CD4-positive, alpha-beta T cell (primary cell): ENCODE data around the gene PTPA. TPM values are rescaled to one million over a fixed set of nuclear protein-coding genes. Genes with fewer than 3 reads are reported as not detected.
A peak's percentile ranks its signal among the peaks of the same experiment; 100 is the strongest.

Experiments used
- ATAC-seq: fragments of 200-7000 bp; cut with Tn5 transposase; one replicate; pipeline ENCODE4 v1.10.0; 2022; ENCODE audit warnings: mild to moderate bottlenecking; ENCODE audit not compliant: poor library complexity
- CTCF ChIA-PET: fragments of 350-600 bp; sonication (Branson Sonifier 250); formaldehyde crosslinking; loops from one replicate; lab custom pipeline; 2021; ENCODE audit warnings: antibody characterized with exemption, inconsistent platforms; lab: Charles Lee
- POLR2A ChIA-PET: fragments of 350-600 bp; sonication (Branson Sonifier 250); formaldehyde crosslinking; loops from one replicate; lab custom pipeline; 2021; ENCODE audit warnings: antibody characterized with exemption, inconsistent platforms; lab: Charles Lee
- DNase-seq, 14 experiments: peaks; one replicate each; pipeline ENCODE4 v3.0.0-alpha.2; 2013 to 2020; ENCODE audit warnings: mixed read lengths in 2 of 14
- H3K27ac ChIP-seq, 2 donors: one replicate each; pipeline versions ENCODE4 v1.5.1 to v1.7.0; 2013; ENCODE audit warnings: low read length in 2 of 2, low read depth in 1 of 2, mild to moderate bottlenecking in 1 of 2
- H3K27me3 ChIP-seq, 2 experiments: 1 replicate in 1 of 2; 2 replicates in 1 of 2; pipeline versions ENCODE4 v1.6.1 to v1.7.0; 2013; ENCODE audit warnings: low read length in 2 of 2, control low read depth in 1 of 2, mild to moderate bottlenecking in 1 of 2, moderate library complexity in 1 of 2; ENCODE audit not compliant: insufficient read depth in 2 of 2, control insufficient read depth in 1 of 2
- H3K36me3 ChIP-seq: one replicate; pipeline ENCODE4 v1.6.1; 2013; ENCODE audit warnings: low read length, control low read depth; ENCODE audit not compliant: insufficient read depth
- H3K4me1 ChIP-seq: one replicate; pipeline ENCODE4 v1.6.1; 2013; ENCODE audit warnings: low read length, control low read depth; ENCODE audit not compliant: insufficient read depth
- H3K4me3 ChIP-seq: one replicate; pipeline ENCODE4 v1.5.1; 2013; ENCODE audit warnings: mild to moderate bottlenecking, low read length, moderate library complexity
- H3K9me3 ChIP-seq, 2 experiments: 1 replicate in 1 of 2; 2 replicates in 1 of 2; pipeline versions ENCODE4 v1.6.1 to v1.7.0; 2013; ENCODE audit warnings: low read length in 2 of 2, mild to moderate bottlenecking in 2 of 2, control low read depth in 1 of 2, moderate library complexity in 1 of 2; ENCODE audit not compliant: control insufficient read depth in 1 of 2, insufficient read depth in 1 of 2
- H3K27ac Mint-ChIP-seq: one replicate; pipeline ENCODE4 v1.8.0; 2020; ENCODE audit warnings: mixed read lengths
- H3K27me3 Mint-ChIP-seq: one replicate; pipeline ENCODE4 v1.8.0; 2021; ENCODE audit warnings: mixed read lengths
- H3K36me3 Mint-ChIP-seq: one replicate; pipeline ENCODE4 v1.8.0; 2021; ENCODE audit warnings: low read depth, mixed read lengths
- H3K4me1 Mint-ChIP-seq: one replicate; pipeline ENCODE4 v1.8.0; 2021; ENCODE audit warnings: low read depth, mixed read lengths
- H3K4me3 Mint-ChIP-seq: one replicate; pipeline ENCODE4 v1.8.0; 2020; ENCODE audit warnings: mild to moderate bottlenecking, mixed read lengths
- H3K9me3 Mint-ChIP-seq: one replicate; pipeline ENCODE4 v1.8.0; 2020; ENCODE audit warnings: mixed read lengths
- intact Hi-C, 2 experiments: fragments of 100-400 bp; cut with DNase I in 1 of 2; cut with micrococcal nuclease in 1 of 2; formaldehyde crosslinking; loops; one replicate each; pipeline versions ENCODE4 v1.15.1 to v1.9.0; 2023 to 2025; cut with DNase I, micrococcal nuclease
- total RNA-seq, 174 experiments: library from RNA in 2 of 174; stranded (reverse) in 2 of 174; gene quantifications; one replicate each; pipeline ENCODE4 v1.2.3 and lab custom pipeline; 2021 to 2026
- TF ChIP-seq, protein P1 (sequence below): fragments of 200-600 bp; IDR thresholded peaks from one replicate; pipeline ENCODE4 v1.8.0; 2022; ENCODE audit warnings: antibody characterized with exemption, mild to moderate bottlenecking

PTPA gene
- total RNA-seq, 2 experiments from 2014 or later, result 21.6 to 23.3 TPM

DNA sequence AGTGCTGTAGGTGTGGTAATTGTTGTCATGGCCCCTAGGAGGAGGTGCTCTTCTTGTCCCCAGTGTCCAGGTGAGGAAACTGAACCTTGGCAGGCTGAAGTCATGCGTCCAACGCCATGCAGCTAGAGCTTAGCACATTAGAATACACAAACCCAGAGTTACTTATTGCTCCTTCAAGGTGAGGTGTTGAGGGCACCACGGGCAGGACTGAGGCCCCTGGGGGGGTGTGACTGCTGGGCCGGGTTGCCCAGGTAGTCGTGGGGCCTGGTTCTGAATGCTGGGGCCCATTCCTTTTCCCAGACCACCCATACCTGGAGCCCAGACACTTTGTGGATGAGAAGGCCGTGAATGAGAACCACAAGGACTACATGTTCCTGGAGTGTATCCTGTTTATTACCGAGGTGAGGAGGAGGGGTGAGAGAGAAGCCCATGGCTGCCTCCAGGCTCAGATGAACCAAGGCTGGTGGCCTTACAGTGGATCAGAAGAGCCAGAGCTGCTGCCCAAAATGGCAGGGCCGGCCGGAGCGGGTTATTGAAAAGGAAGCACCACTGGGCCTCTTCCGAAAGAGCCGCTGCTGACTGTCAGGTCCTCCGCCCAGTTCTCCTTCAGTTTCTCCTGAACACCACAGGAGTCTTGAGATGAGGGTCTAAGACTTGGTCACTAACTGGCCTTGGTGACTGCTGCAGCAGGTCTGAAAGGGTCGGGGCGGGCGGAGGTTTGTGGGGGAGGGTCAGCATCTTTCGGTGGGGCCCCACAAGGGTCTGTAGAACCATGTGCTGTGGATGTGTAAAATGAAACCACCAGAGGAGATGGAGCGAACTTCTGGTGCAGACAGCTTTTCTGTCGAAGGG lies 26.3 kb downstream of the PTPA start:
- Mint-ChIP-seq H3K4me3 (peak overlapping the region; percentile 30), H3K9me3 (no peaks in the 10 kb centered on the region), H3K4me1 (peaks cover 27% of the 10 kb centered on the region), H3K36me3 (peaks cover 54% of the 10 kb centered on the region), H3K27ac (peak overlapping the region; percentile 47), H3K27me3 (no peaks in the 10 kb centered on the region)
- Histone ChIP-seq H3K36me3 (peaks cover 54% of the 10 kb centered on the region), H3K4me3 (no peak overlapping the region), H3K4me1 (peaks cover 33% of the 10 kb centered on the region), H3K27ac (no peak overlapping the region), H3K9me3 (no peaks in the 10 kb centered on the region), H3K27me3 (no peaks in the 10 kb centered on the region)
- ChIA-PET CTCF (interaction anchor here (1.3 to 3.1 kb wide), 3 partner anchors 473 to 653 kb away, joined by 5 to 7 read pairs (median 7); no protein-coding TSS in a partner anchor), POLR2A (interaction anchor here (3.2 to 3.3 kb wide), 2 partner anchors 471 to 488 kb away, joined by 17 to 53 read pairs; partner anchors contain the start of gene NTMT1)
- intact Hi-C loops, result loop anchor here (2.0 to 10.0 kb wide), 4 partner anchors 35 to 1097 kb away; no protein-coding TSS in a partner anchor
- DNase-seq, result peak in 1 of 14 experiments; percentile 16
- ATAC-seq, result no peak
- TF ChIP-seq, protein P1, sequence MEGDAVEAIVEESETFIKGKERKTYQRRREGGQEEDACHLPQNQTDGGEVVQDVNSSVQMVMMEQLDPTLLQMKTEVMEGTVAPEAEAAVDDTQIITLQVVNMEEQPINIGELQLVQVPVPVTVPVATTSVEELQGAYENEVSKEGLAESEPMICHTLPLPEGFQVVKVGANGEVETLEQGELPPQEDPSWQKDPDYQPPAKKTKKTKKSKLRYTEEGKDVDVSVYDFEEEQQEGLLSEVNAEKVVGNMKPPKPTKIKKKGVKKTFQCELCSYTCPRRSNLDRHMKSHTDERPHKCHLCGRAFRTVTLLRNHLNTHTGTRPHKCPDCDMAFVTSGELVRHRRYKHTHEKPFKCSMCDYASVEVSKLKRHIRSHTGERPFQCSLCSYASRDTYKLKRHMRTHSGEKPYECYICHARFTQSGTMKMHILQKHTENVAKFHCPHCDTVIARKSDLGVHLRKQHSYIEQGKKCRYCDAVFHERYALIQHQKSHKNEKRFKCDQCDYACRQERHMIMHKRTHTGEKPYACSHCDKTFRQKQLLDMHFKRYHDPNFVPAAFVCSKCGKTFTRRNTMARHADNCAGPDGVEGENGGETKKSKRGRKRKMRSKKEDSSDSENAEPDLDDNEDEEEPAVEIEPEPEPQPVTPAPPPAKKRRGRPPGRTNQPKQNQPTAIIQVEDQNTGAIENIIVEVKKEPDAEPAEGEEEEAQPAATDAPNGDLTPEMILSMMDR, result no peak

GRCh38 chr9:129138144-129138462 lies 26.9 kb downstream of the PTPA start:
- peaks cover 31% of the 10 kb centered on the region for H3K4me1 Mint-ChIP-seq
- H3K4me3 Mint-ChIP-seq, result no peak overlapping the region
- peaks cover 60% of the 10 kb centered on the region for H3K36me3 Mint-ChIP-seq
- ChIA-PET CTCF (interaction anchor here (1.2 to 1.4 kb wide), 4 partner anchors 40 to 652 kb away, joined by 5 to 7 read pairs (median 5); partner anchors contain the start of gene IER5L), POLR2A (interaction anchor here (3.2 to 3.3 kb wide), 2 partner anchors 471 to 488 kb away, joined by 17 to 53 read pairs; partner anchors contain the start of gene NTMT1)
- Histone ChIP-seq H3K27me3 (no peaks in the 10 kb centered on the region), H3K36me3 (peaks cover 54% of the 10 kb centered on the region), H3K4me1 (peaks cover 39% of the 10 kb centered on the region), H3K27ac (no peak overlapping the region), H3K9me3 (no peaks in the 10 kb centered on the region), H3K4me3 (no peak overlapping the region)
- TF ChIP-seq, protein P1, result no peak
- no peaks in the 10 kb centered on the region for H3K9me3 Mint-ChIP-seq
- ATAC-seq, result no peak
- no peak overlapping the region for H3K27ac Mint-ChIP-seq
- no peaks in the 10 kb centered on the region for H3K27me3 Mint-ChIP-seq
- intact Hi-C loops, result loop anchor here (2.0 to 10.0 kb wide), 4 partner anchors 35 to 1097 kb away; no protein-coding TSS in a partner anchor
- DNase-seq, result peak in 1 of 14 experiments; percentile 25

- ChIA-PET POLR2A (interaction anchor here (0.6 to 3.3 kb wide), 9 partner anchors 16 to 487 kb away, joined by 3 to 53 read pairs (median 3); partner anchors contain the start of genes IER5L and NTMT1), CTCF (interaction anchor here (0.7 to 2.0 kb wide), 20 partner anchors 8 to 652 kb away, joined by 3 to 9 read pairs (median 4); partner anchors contain the start of genes IER5L, NTMT1 and PTPA)
- Mint-ChIP-seq H3K9me3 (no peaks in the 10 kb centered on the region), H3K27ac (peak overlapping the region; percentile 89), H3K36me3 (peaks cover 57% of the 10 kb centered on the region), H3K27me3 (no peaks in the 10 kb centered on the region), H3K4me1 (peaks cover 34% of the 10 kb centered on the region), H3K4me3 (no peak overlapping the region)
- ATAC-seq (no peak), DNase-seq (peak in 2 of 14 experiments; percentile 20 to 35)
- TF ChIP-seq, protein P1, result no peak
- Histone ChIP-seq H3K4me3 (no peak overlapping the region), H3K27me3 (no peaks in the 10 kb centered on the region), H3K4me1 (peaks cover 44% of the 10 kb centered on the region), H3K36me3 (peaks cover 55% of the 10 kb centered on the region), H3K9me3 (no peaks in the 10 kb centered on the region), H3K27ac (no peak overlapping the region)
- intact Hi-C loops, result loop anchor here (1.0 to 10.0 kb wide), 6 partner anchors 34 to 1096 kb away; no protein-coding TSS in a partner anchor
These were observed 27.4 kb downstream of the PTPA start for GRCh38 chr9:129138476-129139232.
